ENCODE data around the gene METTL8.

The METTL8 gene

DNA sequence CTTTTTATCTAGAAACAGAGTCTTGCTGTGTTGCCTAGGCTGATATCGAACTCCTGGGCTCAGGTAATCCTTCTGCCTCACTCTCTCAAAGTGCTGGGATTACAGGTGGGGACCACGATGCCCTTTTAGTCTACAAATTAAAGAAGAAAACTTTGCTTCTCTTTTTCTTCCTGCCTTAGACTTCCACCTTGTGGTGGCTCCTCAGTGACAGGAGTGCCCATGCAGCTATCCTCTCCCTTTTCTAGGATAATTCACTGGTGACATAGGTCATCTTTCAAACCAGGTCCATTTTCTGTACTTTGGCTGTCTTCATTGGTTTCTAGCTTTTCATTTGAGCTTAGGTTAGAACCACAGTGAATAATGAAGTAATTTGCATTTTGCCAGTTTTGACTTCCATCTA is 13.9 kb upstream of the METTL8 start:
- H3K4me3 ChIP-seq (ENCODE audit: low read depth, low read length): no peak overlapping the region
- TF ChIP-seq, protein P1, sequence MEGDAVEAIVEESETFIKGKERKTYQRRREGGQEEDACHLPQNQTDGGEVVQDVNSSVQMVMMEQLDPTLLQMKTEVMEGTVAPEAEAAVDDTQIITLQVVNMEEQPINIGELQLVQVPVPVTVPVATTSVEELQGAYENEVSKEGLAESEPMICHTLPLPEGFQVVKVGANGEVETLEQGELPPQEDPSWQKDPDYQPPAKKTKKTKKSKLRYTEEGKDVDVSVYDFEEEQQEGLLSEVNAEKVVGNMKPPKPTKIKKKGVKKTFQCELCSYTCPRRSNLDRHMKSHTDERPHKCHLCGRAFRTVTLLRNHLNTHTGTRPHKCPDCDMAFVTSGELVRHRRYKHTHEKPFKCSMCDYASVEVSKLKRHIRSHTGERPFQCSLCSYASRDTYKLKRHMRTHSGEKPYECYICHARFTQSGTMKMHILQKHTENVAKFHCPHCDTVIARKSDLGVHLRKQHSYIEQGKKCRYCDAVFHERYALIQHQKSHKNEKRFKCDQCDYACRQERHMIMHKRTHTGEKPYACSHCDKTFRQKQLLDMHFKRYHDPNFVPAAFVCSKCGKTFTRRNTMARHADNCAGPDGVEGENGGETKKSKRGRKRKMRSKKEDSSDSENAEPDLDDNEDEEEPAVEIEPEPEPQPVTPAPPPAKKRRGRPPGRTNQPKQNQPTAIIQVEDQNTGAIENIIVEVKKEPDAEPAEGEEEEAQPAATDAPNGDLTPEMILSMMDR (IDR thresholded peaks at IDR 0.05; ENCODE audit: low read depth, low read length, missing control alignments): no peak
- in situ Hi-C loops (cut with HindIII; ENCODE audit: low sequenced_read_pairs): no loop called here
- no peak for DNase-seq (ENCODE audit: low read depth)

GRCh38 chr2:171441470-171441869 is 7.7 kb upstream of the METTL8 start:
- TF ChIP-seq, protein P1 (IDR thresholded peaks at IDR 0.05; ENCODE audit: low read depth, low read length, missing control alignments): no peak
- no peak for DNase-seq (ENCODE audit: low read depth)
- in situ Hi-C loops (cut with HindIII; ENCODE audit: low sequenced_read_pairs): no loop called here

GRCh38 chr2:171436307-171436706 is 2.5 kb upstream of the METTL8 start:
- in situ Hi-C loops (cut with HindIII; ENCODE audit: low sequenced_read_pairs): no loop called here
- TF ChIP-seq, protein P1 (IDR thresholded peaks at IDR 0.05; ENCODE audit: low read depth, low read length, missing control alignments): no peak
- peak; percentile 15 for DNase-seq (ENCODE audit: low read depth)
- no peak overlapping the region for H3K4me3 ChIP-seq (ENCODE audit: low read depth, low read length)

More at GRCh38 chr2:171441470-171441869, 7.7 kb upstream of the METTL8 start:
- no peak overlapping the region for H3K4me3 ChIP-seq (ENCODE audit: low read depth, low read length)

GRCh38 chr2:171434013-171434989 is 511 bp upstream of the METTL8 start, which contains the start of gene DCAF17:
Gene DCAF17, plus strand, starts transcription at chr2:171434226. Its CDS starts 352 bp downstream, at chr2:171434578.
- in situ Hi-C loops (cut with HindIII; ENCODE audit: low sequenced_read_pairs): no loop called here
- DNase-seq (ENCODE audit: low read depth): peak; percentile 85
- TF ChIP-seq, protein P1 (IDR thresholded peaks at IDR 0.05; ENCODE audit: low read depth, low read length, missing control alignments): peak; percentile 0
- H3K4me3 ChIP-seq (ENCODE audit: low read depth, low read length): peak within 1 kb of the TSS; percentile 85

- in situ Hi-C loops (cut with HindIII; ENCODE audit: low sequenced_read_pairs): no loop called here
- TF ChIP-seq, protein P1 (IDR thresholded peaks at IDR 0.05; ENCODE audit: low read depth, low read length, missing control alignments): no peak
- no peak for DNase-seq (ENCODE audit: low read depth)
- peak overlapping the region; percentile 85 for H3K4me3 ChIP-seq (ENCODE audit: low read depth, low read length)
These were observed 624 bp downstream of the METTL8 start for GRCh38 chr2:171432969-171433762.

DNA sequence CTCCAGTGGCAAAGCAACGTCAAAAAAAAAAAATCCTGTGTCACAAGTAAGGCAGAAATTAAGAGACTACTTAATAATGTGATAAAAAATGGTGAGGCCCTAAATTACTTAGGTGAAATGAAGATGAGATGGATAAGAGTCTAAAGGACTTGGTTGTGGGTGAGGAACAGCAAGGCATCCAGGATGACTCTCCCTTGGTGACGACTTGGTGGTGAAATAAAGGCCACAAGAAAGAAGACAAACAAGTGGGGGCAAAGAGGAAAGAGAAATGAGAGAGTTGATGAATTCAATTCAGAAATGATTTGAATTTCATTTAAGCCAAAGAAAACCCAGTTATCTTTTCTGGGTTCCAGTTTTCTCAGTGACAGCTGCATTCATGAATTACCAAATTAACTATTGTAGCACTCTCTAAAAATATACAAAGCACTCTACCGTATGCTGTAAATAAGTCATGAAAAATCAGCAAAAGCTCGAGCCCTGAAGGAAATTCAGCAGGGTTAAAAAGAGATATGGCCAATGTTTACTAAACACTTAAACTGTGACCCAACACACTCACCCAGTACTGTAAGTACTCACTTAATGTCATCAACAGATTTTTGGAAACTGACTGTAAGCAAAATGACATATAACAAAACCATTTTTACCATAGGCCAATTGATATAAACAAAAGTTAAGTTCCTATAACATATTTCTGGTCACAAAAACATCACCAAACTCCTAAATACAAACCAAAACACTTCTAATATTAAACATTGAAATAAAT is 1.4 kb downstream of the METTL8 start:
- no peak overlapping the region for H3K4me3 ChIP-seq (ENCODE audit: low read depth, low read length)
- TF ChIP-seq, protein P1 (IDR thresholded peaks at IDR 0.05; ENCODE audit: low read depth, low read length, missing control alignments): no peak
- no peak for DNase-seq (ENCODE audit: low read depth)
- in situ Hi-C loops (cut with HindIII; ENCODE audit: low sequenced_read_pairs): no loop called here
